ENCODE measurements around the gene VSTM2B. TPM values are rescaled to one million over a fixed set of nuclear protein-coding genes. Genes with fewer than 3 reads are reported as not detected.

Gene VSTM2B
- total and polyA plus RNA-seq, 2 of the 13 experiments (the other 11 are each of a cell fraction or from before 2014, with no cell fraction given) = not detected

DNA sequence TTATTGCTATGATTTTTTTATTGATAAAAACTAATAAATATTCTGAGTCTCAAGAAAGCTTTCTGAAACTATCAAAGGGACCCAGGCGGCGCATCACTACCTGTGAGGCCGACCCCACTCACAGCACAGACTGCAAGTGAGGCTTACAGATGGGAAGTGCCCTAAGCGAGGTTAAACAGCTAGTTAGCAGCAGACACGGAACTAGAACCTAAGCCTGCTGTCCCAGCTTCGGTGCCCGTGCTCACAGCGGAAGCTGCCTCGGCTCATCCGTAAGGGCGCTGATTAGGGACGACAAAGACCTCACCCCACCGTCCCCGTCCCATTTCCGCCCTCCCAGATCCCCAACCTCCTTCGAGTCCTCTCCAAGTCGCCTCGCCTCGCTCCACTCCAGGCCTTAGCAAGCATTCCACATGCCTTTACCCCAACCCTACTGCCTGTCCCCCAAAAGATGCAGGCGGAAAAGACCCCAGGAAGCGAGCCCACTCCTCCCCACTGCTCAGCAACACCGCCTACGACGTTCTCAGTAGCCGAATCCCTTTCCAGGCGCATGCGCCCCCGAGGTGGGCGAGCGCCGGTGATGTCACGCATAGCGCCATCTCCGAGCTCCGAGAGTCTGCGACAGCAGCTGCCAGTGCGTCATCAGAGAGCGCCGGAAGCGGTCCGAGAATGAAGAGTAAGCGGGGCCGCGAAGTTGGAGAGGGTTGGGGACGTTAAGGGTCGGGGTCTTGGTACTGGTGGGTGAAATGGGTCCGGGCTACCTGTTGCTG is 80.0 kb downstream of the VSTM2B start, which contains the start of gene POP4 (continued):
- TF ChIP-seq ARID4A (CRISPR knock-in tag; IDR thresholded peaks at IDR 0.05; ENCODE audit: borderline replicate concordance) = peak; percentile 92
- no peak; the same call in 1 of the 2 replicates for TF ChIP-seq POLR2AphosphoS2 (IDR thresholded peaks at IDR 0.05; ENCODE audit: low read depth, low read length)
- peak; percentile 28; the same call in 1 of the 2 replicates for TF ChIP-seq SIX4 (CRISPR knock-in tag; IDR thresholded peaks at IDR 0.05)
- TF ChIP-seq SRSF9 (IDR thresholded peaks at IDR 0.05; ENCODE audit: borderline replicate concordance, insufficient read depth, low read depth, low read length, poor library complexity, severe bottlenecking) = no peak
- no peak for TF ChIP-seq ZNF816 (CRISPR knock-in tag; IDR thresholded peaks at IDR 0.05; ENCODE audit: borderline replicate concordance)
- no peak for TF ChIP-seq ZNF281 (CRISPR knock-in tag; IDR thresholded peaks at IDR 0.05; ENCODE audit: borderline replicate concordance)
- TF ChIP-seq HDAC1 (CRISPR knock-in tag; IDR thresholded peaks at IDR 0.05) = peak; percentile 98
- no peak for TF ChIP-seq HMG20B (CRISPR knock-in tag; conservative IDR thresholded peaks at IDR 0.05)
- no peak; the same call in 1 of the 2 replicates for TF ChIP-seq ZNF547 (CRISPR knock-in tag; IDR thresholded peaks at IDR 0.05)
- TF ChIP-seq SMYD3 (CRISPR knock-in tag; IDR thresholded peaks at IDR 0.05) = peak; percentile 43; the same call in 1 of the 2 replicates
- peak; percentile 91 for TF ChIP-seq ZNF350 (CRISPR knock-in tag; IDR thresholded peaks at IDR 0.05; ENCODE audit: borderline replicate concordance, low read depth)
- no peak for TF ChIP-seq ZNF75D (CRISPR knock-in tag; IDR thresholded peaks at IDR 0.05; ENCODE audit: borderline replicate concordance)
- TF ChIP-seq SUZ12 (IDR thresholded peaks at IDR 0.05; ENCODE audit: low read depth, low read length) = no peak
- no peak for TF ChIP-seq ZNF431 (CRISPR knock-in tag; IDR thresholded peaks at IDR 0.05; ENCODE audit: borderline replicate concordance, low read depth)
- no peak for TF ChIP-seq JDP2 (CRISPR knock-in tag; IDR thresholded peaks at IDR 0.05; ENCODE audit: borderline replicate concordance)
- no peak; the same call in 1 of the 2 replicates for TF ChIP-seq HINFP (CRISPR knock-in tag; IDR thresholded peaks at IDR 0.05; ENCODE audit: low read depth)
- peak; percentile 72; the same call in 1 of the 2 replicates for TF ChIP-seq KMT2A (CRISPR knock-in tag; IDR thresholded peaks at IDR 0.05)
- TF ChIP-seq, protein P1, sequence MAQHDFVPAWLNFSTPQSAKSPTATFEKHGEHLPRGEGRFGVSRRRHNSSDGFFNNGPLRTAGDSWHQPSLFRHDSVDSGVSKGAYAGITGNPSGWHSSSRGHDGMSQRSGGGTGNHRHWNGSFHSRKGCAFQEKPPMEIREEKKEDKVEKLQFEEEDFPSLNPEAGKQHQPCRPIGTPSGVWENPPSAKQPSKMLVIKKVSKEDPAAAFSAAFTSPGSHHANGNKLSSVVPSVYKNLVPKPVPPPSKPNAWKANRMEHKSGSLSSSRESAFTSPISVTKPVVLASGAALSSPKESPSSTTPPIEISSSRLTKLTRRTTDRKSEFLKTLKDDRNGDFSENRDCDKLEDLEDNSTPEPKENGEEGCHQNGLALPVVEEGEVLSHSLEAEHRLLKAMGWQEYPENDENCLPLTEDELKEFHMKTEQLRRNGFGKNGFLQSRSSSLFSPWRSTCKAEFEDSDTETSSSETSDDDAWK (CRISPR knock-in tag; IDR thresholded peaks at IDR 0.05) = no peak
- no peak for TF ChIP-seq PLRG1 (conservative IDR thresholded peaks at IDR 0.05)
